Measurements from ENCODE around the gene TCEANC. TPM values are rescaled to one million over a fixed set of nuclear protein-coding genes. Genes with fewer than 3 reads are reported as not detected.
A peak's percentile ranks its signal among the peaks of the same experiment; 100 is the strongest.
"Not testable (repeated sequence)": the region's sequence is repeated elsewhere in the genome, so short reads cannot be mapped to it uniquely, and the experiment has no call there.

TCEANC gene, protein sequence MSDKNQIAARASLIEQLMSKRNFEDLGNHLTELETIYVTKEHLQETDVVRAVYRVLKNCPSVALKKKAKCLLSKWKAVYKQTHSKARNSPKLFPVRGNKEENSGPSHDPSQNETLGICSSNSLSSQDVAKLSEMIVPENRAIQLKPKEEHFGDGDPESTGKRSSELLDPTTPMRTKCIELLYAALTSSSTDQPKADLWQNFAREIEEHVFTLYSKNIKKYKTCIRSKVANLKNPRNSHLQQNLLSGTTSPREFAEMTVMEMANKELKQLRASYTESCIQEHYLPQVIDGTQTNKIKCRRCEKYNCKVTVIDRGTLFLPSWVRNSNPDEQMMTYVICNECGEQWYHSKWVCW
- 0.53 and 0.76 TPM in 2 replicates for total RNA-seq (2014; rRNA removed; shearing (Covaris generic))

DNA sequence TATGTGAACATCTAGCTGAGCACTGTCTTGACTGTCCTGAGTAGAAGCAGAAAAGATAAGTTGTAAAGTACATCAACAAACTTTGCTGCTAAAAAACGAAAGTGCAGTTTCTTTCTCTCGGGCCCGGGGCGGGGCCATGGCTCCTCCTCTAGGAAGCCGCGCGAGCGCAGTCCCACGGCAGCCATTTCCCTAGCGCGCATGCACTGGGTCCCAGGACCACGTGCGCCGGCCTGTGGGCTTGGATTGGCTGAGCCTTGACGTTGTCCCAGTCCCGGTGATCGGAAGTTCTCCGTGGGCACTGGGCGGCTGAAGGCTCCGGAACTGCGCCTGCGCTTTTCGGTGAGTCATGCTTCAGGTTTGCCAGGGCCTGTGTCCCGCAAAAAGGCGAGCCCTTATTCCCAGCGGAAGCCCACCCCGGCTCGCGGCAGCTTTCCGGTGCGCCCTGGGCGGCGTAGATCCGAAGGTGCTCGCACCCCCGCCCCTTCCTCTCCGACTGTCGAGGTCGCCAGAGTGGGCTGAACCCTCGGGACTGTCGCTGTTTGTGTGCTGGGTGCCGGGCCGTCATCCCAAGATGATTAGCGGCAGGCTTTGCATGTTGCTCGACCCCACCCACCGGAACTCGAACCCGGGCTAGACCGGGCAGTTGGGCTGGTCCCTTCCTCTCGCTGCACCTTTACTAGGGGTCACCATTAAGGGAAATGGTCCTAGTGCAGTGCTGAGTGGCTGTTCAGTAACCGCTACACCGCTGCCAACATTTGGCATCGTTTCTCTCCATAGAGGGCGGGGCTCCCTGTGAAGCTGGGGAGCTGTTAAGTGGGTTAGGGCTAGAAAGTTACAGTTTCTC is at the start of gene TCEANC:
Gene TCEANC (plus strand): TSS at position 292 of the 844 bp plus-strand sequence. CDS start 9,368 bp downstream, outside the sequence.
- peak; percentile 93 for DNase-seq (ENCODE audit: low spot score)

DNA sequence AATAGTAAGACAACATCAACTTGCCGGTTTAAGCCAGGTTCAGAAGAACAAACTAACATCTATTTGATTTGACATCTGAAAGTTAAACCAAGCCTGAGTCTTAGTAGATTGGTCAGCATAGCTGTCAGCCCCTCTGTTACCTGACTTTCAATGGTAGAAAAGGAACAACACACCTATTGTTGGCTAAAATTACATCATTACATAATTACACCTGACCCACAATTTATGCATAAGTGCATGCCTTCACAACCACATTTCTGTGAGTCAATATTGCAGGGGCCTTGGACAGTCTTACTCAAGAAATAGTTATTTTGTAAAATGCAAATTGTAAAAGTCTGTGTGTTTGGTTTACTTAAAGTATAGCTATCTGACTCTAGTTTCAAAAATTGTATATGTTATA is 47.3 kb upstream of the TCEANC start:
- no peak for DNase-seq (ENCODE audit: low spot score)

DNA sequence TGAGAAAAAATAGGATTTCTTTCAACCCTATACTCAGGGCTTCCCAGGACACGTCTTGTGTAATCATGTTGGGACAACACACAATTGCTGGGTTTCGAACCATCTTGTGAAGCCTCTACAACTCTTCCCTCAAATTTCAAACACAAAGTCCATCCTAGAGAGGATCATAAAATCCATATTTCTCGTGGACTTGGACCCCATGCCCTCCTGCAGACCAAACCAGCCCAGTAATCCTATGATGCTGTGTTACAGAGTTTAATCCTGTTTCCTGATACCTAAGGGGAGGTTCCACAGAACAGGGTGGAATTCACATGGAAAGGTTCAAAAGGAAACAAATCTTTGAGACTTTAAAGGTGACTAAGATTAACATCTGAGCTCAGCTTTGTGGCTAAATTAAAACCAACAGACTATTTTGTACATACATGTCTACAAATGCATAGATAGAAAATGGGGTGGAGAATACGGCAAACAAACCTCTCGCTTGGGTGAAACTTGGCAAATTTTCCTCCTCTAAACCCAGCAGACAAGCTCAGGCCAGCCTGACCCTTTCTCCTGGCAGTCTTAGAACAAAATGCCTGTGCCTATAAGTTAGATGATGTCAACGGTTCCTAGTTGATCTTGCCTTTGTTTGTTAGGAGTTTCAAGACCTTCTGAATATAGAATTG is 45.5 kb upstream of the TCEANC start:
- DNase-seq (ENCODE audit: low spot score): no peak

DNA sequence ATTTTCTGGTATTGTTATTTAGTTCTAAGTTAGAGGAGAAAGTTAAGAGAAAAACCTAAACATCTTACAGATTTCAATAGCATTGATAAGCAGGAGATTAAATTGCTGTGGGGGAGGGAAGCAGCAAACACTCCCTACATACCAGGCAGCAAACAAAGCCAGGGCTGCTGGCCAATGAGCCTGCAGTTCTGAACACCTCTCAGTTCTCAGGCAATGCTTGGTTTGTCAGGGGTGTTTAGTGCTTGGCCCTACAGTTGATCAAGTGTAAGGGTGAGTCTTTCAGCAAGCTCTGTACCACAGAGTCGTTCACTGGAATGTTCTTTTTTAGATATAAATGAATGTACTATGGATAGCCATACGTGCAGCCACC is 45.0 kb upstream of the TCEANC start:
- DNase-seq (ENCODE audit: low spot score): no peak

DNA sequence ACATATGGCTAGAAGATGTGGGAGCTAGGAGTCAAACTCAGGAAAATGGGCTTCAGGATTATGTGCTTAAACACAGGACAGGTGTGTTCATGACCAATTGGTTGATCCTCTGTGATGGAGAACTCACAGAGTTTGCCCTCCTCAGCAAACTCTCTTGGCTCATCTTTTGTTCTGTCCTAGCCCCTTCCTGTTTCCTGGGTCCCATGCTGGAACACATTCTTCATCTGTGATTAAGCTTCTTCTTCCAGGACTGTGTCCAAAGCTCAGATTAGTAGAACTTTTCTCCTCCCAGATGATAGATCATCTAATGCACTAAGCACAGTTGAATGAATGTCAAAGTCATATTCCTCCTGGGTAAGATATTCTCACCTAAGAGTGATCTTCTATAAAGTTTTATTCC is 38.8 kb upstream of the TCEANC start:
- DNase-seq (ENCODE audit: low spot score): no peak

DNA sequence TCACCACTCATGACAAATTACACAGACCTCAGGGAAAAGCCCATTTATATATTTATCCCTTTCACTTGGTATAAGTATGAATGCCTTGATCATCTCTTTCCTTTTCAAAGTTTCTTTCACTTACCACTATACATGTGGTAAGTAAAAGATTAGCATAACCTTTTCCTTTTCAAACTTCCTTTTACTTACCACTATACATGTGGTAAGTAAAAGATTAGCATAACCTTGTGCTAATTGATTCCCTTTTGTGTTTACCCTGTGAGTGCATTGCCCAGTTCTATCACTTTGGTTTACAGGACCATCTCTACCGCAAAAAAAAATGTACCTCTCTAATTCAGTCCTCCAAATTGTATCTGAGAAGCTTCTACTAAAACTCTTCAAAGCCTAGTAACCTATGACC is 32.7 kb upstream of the TCEANC start:
- no peak for DNase-seq (ENCODE audit: low spot score)

DNA sequence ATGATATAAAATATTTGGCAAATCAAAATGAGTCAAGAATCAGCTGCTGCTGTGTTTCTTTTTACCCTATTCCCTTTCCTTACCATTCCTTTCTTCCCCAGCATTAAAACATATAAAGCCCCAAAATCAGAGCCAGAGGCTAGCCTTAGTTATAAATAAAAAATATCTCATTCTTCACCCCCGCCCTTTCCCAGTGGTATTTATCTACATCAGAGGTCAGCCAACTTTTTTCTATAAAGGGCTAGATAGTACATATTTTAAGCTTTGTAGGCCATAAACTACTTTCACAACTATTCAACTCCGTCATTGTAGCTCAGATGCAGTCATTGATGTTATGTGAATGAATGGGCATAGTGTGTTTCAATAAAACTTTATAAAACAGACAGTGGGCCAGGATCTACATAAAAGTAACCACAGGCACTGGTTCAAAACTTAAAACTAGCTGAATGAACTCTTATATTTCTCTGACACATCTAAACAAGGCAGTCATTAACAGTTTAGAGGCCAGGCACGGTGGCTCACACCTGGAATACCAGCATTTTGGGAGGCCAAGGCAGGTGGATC is 30.5 kb upstream of the TCEANC start:
- no peak for DNase-seq (ENCODE audit: low spot score)

DNA sequence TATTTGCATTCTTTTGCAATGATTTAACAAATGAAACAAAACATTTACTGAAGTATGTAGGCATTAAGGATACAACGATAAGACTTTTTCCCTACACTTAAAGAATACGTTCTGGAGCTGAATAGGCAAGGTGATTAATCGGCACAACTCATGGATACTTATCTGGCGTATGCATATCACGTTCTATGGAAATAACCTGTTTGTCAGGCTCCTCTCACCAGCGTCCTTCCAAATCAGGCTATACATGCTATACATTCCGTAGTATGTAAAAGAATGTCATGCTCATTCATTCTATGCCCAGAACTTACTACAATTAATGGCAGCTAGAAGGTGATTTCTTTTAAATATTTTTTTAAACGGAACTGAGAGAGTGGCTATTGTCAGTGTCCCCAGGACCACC is 25.6 kb upstream of the TCEANC start:
- no peak for DNase-seq (ENCODE audit: low spot score)

DNA sequence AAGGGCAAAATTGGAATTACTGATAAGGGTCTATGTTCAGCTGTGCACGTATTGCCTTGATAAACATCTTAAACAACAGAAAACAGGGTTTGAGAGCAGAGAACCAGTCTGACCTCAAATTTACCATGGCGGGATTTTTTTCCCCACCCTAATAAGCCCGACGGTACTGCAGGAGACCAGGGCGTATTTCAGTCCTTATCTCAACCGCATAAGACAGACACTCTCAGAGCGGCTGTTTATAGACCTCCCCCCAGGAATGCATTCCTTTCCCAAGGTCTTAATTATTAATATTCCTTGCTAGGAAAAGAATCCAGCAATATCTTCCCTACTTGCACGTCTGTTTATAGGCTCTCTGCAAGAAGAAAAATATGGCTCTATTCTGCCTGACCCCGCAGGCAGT is 15.7 kb upstream of the TCEANC start:
- not testable (repeated sequence) for DNase-seq (ENCODE audit: low spot score)

DNA sequence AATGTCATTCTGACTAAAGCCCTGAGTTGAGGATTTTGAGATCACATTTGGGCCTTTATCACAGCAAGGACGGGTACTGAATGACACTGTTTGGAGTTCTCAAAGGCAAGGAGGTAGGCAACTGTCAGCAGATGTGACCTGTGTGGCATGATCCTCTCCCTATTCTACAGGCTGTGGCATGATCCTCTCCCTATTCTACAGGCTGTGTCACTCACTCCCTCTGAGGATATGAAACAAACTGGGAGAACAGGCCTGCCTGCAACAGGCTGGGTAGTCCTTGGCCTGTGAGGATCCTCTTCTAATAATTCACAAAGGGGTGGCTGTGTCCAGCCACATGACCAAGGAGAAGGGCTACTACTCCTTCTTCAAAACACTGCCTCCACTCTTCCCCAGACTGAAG is 14.9 kb upstream of the TCEANC start:
- no peak for DNase-seq (ENCODE audit: low spot score)

DNA sequence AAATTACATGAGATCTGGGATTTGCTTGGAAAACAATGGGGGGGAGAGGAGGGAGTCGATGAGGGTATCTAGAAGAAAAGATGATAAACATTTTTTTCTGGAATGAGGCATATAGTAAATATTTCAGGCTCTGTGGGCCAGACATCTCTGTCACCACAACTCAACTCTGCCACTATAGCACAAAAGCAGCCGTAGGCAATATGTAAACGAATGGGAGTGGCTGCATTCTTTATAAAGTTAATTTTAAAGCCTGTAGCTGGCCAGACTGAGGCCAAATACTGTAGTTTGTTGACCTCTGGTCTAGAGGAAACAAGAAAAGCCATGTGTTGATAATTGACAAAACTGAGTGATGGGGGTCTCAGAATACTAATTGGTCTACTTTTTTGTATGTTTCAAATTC is 14.1 kb upstream of the TCEANC start:
- DNase-seq (ENCODE audit: low spot score): no peak

DNA sequence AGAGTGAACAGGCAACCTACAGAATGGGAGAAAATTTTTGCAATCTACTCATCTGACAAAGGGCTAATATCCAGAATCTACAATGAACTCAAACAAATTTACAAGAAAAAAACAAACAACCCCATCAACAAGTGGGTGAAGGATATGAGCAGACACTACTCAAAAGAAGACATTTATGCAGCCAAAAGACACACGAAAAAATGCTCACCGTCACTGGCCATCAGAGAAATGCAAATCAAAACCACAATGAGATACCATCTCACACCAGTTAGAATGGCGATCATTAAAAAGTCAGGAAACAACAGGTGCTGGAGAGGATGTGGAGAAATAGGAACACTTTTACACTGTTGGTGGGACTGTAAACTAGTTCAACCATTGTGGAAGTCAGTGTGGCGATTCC is 11.3 kb upstream of the TCEANC start:
- DNase-seq (ENCODE audit: low spot score): not testable (repeated sequence)

DNA sequence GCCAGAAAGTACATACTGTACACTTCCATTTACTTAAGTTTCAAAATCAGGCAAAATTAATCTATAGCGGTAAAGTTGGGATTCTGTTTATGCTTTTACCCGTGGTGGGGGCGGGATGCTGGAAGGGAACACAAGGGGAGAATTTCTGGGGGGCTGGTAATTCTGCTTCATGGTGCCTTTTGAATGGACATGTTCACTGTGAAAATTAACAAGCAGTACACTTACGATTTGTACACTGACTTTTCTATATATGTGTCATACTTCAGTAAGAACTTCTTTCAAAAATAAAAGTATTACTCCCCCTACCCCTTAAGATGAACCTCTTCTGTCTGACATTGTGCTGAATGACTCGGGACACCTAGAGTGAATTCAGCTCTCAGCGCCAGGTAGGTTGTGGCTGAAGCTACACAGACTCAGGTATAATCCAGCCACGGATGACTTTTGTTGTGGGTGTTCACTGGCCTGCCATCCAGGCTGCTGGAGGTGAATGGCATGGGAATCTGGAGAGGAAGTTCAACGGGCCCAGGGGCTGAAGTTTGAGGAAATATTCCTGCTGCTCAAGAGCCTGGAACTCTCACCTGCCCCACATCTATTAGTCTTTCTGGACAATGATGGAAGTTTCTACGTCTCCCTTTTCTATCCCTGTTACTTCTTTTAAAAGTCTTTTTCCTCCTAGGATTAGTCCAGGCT is 7.3 kb upstream of the TCEANC start:
- DNase-seq (ENCODE audit: low spot score): no peak

DNA sequence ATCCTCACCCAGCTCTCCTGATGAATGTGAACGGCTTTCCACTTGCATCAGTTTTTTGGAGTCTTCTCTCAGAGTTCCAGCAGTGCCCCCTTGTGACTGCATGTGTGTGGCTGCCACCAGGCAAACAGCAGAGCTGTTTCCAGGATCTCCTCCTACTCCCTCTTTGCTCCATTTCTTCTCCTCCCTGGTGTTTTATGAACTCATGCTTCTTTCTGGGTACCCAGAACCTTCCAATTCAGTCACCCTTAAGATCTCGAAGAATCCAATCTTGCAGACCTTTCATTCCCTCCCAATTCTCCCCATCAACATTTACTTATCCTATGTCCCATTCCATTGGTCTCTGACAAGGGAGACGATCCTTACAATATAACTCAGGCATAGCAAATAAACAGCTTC is 6.8 kb upstream of the TCEANC start:
- peak; percentile 59 for DNase-seq (ENCODE audit: low spot score)

DNA sequence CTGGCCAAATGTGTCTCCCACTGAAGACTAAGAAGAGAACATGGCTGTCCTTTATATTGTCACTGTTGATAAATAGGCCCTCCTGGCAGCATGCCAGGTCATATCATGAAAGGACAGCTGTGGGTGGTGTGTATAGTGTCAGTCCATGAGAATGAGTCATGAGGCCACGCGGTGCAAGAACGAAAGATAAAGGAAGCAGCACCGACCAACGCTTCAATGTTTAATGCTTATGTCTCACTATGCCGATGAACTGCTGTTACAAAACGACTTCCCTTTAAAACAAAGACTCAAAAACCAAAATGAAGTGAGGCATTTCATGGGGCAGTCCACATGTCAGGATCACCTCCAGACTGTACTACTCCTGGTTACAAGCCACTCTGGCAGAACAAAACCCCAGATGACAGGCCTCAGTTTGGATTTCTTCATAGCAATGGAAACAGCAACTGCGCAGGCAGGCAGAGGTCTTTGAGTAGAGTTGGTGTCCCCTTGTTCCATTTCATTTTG is 5.2 kb upstream of the TCEANC start:
- DNase-seq (ENCODE audit: low spot score): peak; percentile 78

DNA sequence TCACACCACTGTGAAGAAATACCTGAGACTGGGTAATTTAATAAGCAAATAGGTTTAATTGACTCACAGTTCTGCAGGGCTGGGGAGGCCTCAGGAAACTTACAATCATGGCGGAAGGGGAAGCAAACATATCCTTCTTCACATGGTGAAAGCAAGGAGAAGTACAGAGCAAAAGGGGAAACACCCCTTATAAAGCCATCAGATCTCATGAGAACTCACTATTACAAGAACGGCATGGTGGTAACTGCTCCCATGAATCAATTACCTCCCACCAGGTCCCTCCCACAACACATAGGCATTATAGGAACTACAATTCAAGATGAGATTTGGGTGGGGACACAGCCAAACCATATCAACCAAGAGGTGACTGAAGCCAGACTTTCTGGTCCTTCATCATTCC is 4.6 kb upstream of the TCEANC start:
- not testable (repeated sequence) for DNase-seq (ENCODE audit: low spot score)

DNA sequence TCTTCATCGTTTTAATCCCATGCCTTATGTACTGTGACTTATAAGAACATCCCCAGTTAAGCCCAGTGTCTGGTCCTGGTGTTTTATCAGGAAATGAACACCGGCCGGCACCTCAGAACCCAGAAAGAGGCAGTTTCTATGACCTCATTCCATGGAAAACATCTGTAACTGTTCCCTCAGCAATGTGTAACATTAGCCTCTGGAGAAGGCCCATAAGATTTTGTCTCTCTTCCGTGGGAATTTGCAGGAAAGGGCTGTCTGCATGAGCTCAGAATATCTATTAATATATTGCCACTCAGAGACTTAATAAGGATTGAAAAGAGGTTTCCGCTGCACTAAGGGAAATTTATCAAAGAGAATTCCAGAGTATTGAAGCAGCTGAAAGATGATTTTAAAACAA is 3.1 kb upstream of the TCEANC start:
- DNase-seq (ENCODE audit: low spot score): no peak

DNA sequence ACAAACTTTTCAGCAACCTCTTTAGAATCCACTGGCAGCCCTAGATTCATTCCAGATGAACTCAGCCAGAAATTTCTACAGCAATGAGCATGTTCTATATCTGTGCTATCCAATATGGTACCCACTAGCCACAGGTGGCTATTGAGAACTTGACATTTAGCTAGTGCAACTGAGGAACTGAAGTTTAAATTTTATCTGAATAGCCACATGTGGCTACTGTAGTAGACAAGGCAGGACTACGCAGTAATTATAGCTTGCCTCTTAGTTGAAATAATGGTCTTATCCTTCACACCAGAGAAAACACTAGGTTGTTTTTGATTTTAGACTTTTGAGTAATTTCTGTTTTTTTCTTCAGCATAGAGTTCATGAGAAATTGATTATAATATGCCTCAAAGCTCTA is 2.6 kb upstream of the TCEANC start:
- no peak for DNase-seq (ENCODE audit: low spot score)

DNA sequence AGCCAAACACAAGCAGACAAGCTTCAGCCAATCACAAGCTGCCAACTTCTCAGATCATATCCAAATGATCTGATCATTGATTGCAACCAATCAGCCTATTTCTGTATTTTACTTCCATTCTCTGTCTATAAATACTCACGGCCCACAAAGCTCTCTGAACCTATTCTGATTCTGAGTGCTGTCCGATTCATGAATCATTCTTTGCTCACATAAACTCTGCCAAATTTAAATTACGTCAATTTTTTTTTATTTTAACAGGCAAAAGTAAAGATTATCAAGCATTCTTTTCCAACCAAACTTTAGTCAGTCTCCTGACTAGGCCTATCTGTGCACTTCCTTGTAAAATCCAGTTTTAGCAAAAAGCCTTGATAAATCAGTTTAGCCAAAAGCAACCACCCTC is 1.8 kb upstream of the TCEANC start:
- no peak for DNase-seq (ENCODE audit: low spot score)

DNA sequence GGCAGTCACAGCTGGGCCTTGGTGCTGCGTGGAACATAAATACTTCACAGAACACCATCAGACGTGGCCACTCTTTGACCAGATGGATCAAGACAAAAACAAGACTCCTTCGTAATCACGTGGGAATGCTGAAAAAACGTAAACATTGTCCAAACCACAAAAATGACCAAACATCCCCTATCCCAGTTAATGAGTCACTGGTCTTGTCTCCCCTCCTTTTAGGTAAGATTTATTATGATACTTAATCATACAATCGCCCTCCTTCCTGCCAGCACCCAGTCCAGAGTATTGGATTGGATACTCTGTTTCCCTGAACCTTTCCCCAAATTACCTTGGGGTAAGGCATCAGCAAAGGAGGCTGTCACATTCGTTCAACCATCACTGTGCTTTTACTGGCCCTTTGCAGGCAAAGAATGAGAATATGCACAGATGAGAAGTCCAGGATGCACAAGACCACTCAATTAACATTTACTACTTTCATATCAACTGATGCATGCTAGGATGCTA is 601 bp upstream of the TCEANC start:
- DNase-seq (ENCODE audit: low spot score): no peak

DNA sequence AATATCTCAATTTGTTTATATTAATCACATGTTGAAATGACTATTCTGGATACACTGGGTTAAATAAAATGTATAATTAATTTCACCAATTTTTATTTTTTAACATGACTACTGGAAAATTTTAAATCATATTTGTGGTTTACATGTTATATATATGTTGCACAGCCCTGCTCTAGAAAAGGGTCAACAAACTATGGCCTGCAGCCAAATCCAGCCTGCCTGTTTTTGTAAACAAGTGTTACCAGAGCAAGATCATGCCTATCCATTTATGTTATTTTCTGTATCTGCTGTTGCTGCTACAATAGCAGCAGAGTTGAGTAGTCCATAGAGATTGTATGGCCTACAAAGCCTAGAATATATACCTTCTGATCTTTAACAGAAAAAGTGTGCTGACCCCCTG is 1.2 kb downstream of the TCEANC start:
- no peak for DNase-seq (ENCODE audit: low spot score)
